Stomach (tissue), 4 donors: Measurements from ENCODE around the gene OR10C1.

Experiments
- CTCF ChIP-seq, 7 experiments: fragments of 450-650 bp in 4 of 7; fragments of 200-600 bp in 3 of 7; sonication (generic) in 3 of 7; IDR thresholded peaks; one replicate each; pipeline ENCODE4 v1.5.1; 2016 to 2019; ENCODE audit warnings: antibody characterized with exemption in 7 of 7, control low read depth in 2 of 7, mild to moderate bottlenecking in 1 of 7
- POLR2A ChIP-seq, 4 donors: fragments of 450-650 bp; IDR thresholded peaks; one replicate each; pipeline ENCODE4 v1.6.1; 2016; ENCODE audit warnings: antibody characterized with exemption in 4 of 4, control low read depth in 2 of 4, mild to moderate bottlenecking in 1 of 4, moderate library complexity in 1 of 4

GRCh38 chr6:29403801-29404200 lies 35.3 kb upstream of the OR10C1 start:
- TF ChIP-seq CTCF (IDR thresholded peaks at IDR 0.05) (no peak), POLR2A (IDR thresholded peaks at IDR 0.05) (no peak)
